NCI-H774 (cell line): ENCODE results near the gene AKAP13.

Experiments used
- DNase-seq: peaks from one replicate; lab custom pipeline; 2025; lab: John Stamatoyannopoulos, UW

Gene AKAP13

GRCh38 chr15:85770096-85771041, 390.0 kb downstream of the AKAP13 start:
- DNase-seq, result no peak

GRCh38 chr15:85771271-85771670, 390.9 kb downstream of the AKAP13 start:
- no peak for DNase-seq

GRCh38 chr15:85771781-85772445, 391.5 kb downstream of the AKAP13 start:
- no peak for DNase-seq

- no peak for DNase-seq
Observed at GRCh38 chr15:85772668-85773067, 392.3 kb downstream of the AKAP13 start.

DNA sequence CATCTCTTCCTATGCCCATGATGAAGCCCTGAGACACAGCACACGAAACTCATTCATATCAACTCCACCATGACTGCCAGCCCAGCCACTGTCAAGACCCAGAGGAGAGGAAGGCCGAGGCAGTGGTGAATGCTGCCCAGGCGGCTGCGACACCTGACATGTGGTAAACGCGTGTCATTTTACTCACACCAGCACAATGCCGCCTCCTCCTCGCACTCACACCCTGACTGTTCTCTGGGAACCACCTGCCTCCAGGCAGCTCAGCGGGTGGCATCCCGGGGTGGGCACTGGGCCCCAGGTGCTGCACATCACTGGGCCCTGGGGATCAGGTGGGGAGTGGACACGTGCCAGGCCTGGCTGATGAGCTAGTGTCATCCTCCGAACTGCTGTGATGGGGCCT, 392.8 kb downstream of the AKAP13 start:
- DNase-seq, result no peak

GRCh38 chr15:85773970-85774369, 393.6 kb downstream of the AKAP13 start:
- DNase-seq, result no peak

GRCh38 chr15:85777250-85778106, 397.1 kb downstream of the AKAP13 start:
- DNase-seq, result no peak

GRCh38 chr15:85778107-85778776, 397.8 kb downstream of the AKAP13 start:
- DNase-seq, result no peak

DNA sequence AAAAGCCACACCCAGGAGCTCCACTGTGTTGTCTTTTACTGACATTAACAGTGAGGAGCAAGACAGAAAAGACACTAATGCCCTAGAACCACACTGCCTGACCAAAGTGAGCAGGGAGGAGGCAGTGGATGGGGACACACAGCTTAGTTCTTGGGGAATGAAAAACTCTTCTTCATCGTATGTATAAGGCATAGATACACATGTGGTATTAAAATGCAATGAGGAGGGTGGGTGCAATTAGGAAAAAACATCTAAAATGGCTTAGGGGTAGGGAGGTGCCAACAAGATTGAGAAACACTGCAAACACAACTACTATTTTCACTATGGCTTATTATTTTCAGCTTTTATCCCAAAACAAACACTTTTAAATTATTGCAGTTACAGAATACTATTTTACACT, 398.8 kb downstream of the AKAP13 start:
- no peak for DNase-seq

DNA sequence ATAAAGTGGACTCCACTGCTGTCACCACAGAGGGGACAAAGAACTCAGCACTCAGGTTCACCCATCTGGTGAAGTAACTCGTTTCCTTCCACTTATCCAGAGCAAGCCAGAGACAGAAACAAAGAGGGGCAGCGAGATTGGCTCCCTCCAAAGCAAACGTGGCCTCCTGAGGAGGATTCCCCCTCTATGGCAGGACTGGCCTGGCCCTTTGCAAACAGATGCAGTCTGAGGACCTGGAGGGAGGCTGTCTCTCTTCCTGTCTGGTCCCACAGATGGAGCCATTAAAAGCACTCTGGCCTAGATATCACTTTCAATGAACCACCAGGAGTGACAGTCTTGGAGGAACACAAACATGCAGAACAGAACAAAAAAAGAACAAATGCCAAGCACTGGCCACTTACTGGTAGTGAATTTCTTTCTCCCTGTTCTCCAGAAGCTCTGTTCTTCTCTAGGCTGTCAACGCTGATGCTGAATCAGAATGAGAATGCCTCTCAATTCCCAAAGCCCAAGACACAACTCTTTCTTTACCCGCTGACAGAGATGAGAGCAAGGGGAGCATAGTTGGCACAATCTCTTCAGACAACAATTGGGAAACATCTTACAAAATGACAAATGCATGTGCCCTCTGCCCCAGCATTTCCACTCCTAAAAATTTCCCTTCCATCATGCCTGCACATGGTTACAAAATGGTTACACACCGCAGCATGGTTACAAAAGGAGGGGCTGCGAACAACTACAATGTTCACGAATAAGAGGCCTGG, 400.0 kb downstream of the AKAP13 start:
- no peak for DNase-seq

DNA sequence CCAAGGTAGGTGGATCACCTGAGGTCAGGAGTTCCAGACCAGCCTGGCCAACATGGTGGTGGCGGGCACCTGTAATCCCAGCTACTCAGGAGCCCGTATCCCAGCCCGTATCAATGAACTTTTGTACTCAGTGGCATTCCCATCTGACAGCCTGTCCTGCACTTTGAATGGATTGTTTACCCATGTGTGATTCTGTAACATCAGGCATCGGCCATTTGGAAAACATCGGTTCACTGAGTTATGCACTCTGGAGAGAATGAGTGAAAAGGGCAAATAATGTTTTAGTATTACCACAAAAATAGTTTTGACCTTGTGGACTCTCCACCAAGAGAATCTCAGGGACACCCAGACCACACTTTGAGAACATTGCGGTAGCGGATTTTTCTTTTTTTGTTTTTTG, 400.7 kb downstream of the AKAP13 start:
- DNase-seq, result no peak

- DNase-seq, result no peak
Observed at GRCh38 chr15:85782064-85782463, 401.7 kb downstream of the AKAP13 start.

- DNase-seq, result peak; percentile 80
Observed at GRCh38 chr15:85785887-85786780, 405.7 kb downstream of the AKAP13 start.

DNA sequence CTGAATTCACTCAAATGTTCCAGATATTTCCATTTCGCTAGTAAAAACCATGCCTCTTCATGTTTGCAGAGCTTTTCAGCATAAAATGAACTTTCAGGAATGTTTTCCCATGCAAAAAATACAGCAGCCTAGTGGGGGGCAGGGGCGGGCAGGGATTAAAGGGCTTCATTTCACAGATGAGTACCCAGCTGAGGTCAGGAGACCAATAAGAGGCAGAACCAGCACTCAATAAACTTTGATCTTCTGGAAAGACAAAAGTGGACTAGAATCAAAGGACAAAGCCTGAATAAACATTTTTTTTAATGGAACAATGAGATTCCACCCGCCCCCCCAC, 406.3 kb downstream of the AKAP13 start:
- DNase-seq, result no peak

- DNase-seq, result no peak
Observed at GRCh38 chr15:85788771-85789495, 408.5 kb downstream of the AKAP13 start.

DNA sequence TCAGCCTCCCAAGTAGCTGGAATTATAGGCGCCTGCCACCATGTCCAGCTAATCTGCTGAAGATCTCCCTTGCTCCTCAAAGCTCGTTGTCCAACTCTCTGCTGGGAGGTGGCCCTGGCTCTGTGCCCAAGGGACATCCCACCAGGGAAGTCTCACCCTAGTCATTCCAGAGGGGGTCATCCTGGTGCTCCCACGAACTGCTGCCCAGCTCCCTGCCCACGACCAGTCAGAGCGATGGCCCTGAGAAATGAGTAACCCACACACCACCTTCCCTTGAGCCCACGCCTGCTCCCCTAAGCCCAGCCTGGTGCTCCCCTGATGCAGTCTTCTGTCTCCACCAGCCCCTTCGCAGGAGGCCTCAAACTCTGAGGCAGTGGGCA, 409.1 kb downstream of the AKAP13 start:
- no peak for DNase-seq

GRCh38 chr15:85792102-85792731, 411.8 kb downstream of the AKAP13 start:
- no peak for DNase-seq

DNA sequence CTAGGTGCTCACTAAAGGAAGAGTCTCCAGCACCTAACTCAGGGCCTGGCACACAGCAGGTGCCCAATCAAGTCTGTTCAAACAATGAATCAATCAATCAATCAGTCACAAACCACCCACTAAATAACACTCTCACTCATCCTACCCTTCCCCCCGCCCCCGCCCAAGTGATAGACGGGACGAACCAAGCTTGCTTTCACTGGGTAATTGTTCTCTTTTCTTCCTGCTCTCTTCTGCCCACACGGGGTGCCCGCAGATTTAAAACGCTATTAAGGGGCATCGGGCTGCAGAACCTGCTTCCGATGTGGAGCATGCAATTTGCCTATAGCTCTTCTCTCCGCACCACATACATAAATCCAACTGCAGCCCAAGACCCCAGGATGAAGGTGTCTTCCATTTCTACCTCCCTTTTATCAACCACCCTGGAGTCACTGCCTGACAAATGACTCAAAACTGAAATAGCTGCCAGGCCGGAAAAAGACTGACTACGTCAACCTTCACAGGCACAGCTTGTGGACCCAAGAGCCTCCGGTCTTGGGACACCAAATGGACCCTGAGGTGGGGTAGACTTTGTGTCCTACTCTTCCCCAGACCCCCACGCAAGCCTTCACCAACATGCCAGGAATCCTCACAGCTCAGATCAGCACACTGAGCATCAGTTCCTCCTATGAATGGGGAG, 412.6 kb downstream of the AKAP13 start:
- DNase-seq, result no peak
